Measurements from ENCODE around the gene EPHB3. TPM values are rescaled to one million over a fixed set of nuclear protein-coding genes. Genes with fewer than 3 reads are reported as not detected.

EPHB3 gene
- total RNA-seq, 2 donors from 2014 or later: 29.2 to 32.9 TPM

DNA sequence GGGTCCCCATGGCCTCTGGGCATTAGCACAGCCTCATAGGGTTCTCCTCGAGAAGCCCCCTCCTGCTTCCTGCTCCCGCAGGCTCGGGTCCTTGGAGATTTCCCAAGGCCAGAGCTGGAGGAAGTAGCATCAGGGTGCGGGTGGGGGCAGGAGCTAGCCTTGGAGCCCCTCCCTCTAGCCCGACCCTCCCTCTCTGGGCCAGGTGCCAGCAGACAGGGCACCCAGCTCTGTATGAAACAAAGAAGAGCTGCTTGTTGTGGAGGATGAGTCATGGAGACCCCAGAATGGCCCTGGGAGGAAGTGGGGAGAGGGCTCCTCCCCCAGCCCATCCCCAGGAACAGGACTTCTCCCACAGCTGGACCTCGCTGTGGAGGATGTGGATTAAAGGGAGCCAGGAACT lies 29.2 kb downstream of the EPHB3 start:
- DNase-seq (no peak), ATAC-seq (peak; percentile 13)
- intact Hi-C loops (cut with DNase I, micrococcal nuclease): no loop called here

DNA sequence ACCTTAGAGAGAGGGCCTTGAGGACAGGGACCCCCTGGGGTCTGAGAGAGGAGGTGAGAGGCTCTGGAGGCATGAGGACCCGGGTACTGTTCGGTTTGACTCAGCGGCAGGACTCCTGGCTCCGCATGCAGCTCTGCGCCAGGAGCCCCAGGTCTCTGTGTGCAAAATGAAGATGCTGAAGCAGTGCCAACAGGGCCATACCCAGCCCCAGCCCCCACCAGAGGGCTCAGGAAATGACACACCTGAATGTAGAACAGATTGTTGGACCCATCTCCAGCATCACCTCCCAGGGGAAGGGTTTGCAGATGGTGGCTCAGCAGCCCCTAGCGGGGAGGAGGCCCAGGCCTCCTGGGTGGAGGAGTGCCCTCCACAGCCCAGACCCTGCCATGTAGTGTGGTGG lies 30.2 kb downstream of the EPHB3 start:
- DNase-seq (no peak), ATAC-seq (no peak)
- intact Hi-C loops (cut with DNase I, micrococcal nuclease): no loop called here

DNA sequence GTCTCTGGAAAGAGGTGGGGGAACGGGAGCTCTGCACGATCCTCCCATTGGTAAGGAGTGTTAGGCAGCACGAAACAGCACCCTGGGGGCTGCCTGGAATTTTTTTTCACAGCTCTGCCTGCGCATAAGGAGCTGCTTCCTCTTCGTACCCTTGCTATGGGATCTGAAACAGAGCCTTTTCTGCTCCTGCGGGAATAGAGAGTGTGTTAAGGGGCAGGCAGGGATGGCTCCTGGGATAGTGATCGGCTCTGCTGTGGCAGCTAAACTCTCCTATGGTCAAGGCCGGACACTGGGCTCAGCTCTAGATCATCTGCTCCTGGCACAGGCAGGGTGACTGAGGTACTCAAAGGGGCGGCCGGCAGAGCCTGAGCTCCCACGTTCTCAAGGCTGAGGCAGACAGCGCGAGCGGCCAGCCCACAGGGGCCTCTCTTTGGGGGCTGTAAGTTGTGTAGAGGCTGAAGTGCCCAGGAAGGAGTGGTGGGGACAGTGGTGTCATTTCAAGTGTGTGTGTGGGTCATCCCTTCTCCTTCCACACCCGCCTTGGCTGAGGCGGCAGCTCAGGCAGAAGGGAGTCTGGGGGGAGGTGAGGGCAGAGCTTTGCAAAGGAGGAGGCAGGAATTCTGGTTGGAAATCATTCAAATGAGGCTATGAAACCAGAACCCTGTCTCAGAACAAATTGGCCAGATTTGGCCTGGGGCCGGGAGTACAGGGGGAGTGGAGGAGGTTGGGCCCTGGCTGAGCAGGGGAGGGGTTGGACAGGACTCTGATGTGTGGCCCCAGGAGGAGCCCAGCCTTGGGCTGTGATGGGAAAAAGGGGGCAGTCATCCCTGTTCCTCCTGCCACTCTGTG lies 31.0 kb downstream of the EPHB3 start:
- DNase-seq: no peak
- intact Hi-C loops (cut with DNase I, micrococcal nuclease): no loop called here
- no peak for ATAC-seq

DNA sequence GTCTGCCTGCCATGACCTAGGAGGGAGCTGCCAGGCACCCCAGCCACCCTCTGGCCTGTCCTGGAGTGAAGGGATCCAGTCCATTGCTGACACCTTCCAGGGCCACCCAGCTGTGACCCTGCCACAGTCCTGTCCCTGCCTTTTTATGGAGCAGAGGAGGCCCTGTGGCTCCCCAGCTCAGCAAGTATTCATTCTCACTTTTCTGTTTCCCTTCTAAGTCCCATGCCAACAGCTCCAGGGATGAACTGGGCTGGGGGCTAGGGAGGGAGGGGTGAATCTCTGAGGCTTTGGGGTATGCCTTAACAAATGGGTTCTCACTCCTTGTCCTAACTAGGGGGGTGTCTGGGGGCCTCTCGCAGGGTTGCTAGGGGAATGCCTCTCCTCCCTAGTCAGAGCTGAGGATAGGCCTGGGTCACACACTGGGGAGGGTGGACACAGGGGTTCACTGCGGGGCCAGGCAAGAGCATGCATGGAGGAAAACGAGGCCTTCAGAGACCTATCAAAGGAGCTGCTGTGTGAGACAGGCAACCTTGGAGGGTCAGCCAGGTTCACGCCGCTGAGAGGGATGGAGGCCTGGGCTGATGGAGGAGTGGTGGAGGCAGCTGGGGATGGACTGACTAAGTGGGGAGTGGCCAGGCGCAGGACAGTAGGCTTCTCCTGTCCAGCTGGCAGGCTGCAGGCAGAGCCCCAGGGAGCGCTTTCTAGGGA lies 31.8 kb downstream of the EPHB3 start:
- ATAC-seq: no peak
- no peak for DNase-seq
- intact Hi-C loops (cut with DNase I, micrococcal nuclease): no loop called here

DNA sequence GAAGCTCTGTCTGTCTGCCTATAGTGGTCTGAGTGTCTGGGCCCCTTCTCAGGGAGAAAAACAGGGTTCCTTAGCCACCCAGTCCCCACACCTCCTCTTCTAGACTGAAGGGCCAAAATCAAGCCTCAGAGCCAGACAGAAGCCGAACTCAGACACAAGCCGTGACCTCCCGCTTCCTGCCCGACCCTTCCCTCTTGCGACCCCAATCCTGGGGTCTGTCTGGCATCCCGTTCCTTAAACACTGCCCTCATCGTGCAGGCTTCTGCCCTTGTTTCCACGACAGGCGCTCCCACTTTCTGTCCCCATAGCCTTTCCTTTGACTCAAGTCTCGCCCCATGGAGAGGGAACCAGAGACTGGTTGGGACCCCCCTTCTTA lies 32.3 kb downstream of the EPHB3 start:
- no peak for DNase-seq
- intact Hi-C loops (cut with DNase I, micrococcal nuclease): no loop called here
- no peak for ATAC-seq

DNA sequence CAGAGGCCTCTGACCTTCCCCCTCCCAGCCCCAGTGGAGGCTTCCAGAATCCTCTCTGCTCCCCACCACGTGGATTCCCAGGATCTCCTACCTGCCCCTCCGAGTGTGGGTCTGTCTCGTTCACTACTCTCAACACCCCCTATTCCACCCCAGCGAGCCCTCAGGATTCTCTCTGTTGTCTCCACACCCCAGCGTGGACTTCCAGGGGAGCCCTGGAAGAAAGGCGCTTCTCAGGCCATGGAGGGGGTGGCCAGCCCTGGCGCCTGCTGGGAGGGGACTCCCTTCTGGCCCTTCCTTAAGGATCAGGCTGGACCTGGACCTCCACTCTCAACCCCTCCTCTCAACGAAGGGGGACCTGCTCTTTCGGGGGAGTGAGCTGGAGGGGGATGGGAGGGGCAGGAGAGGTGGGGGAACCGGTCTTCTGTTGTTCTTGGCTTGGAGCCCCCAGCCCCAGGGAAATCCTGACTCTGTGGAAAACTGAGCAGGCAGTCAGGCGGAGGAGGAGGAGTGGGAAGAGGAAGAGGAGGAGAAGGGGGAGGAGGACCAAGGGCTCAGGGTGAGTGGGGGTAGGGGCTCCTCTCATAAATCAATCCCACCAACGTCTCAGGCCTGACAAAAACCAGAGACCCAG lies 32.9 kb downstream of the EPHB3 start:
- DNase-seq (no peak), ATAC-seq (no peak)
- intact Hi-C loops (cut with DNase I, micrococcal nuclease): no loop called here

DNA sequence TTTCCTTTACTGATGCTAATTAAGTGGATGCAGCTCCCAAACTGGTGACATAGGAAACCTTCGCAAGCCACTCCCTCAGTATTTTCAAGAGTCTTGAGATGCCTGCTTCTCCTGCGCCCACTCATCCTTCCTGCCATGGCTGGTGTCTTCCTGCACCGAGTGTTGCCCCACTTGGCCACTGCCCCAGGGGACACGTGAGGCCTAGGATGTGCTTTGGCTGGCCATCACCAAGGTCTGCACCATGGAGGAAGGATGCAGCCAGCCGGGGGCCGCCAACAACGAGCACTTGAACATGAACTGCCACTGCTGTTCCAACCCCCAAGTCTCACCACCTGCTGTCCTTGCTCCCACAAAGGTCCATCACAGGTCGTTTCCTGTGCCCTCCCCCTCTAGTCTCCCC lies 34.1 kb downstream of the EPHB3 start:
- no peak for DNase-seq
- no peak for ATAC-seq
- intact Hi-C loops (cut with DNase I, micrococcal nuclease): no loop called here

DNA sequence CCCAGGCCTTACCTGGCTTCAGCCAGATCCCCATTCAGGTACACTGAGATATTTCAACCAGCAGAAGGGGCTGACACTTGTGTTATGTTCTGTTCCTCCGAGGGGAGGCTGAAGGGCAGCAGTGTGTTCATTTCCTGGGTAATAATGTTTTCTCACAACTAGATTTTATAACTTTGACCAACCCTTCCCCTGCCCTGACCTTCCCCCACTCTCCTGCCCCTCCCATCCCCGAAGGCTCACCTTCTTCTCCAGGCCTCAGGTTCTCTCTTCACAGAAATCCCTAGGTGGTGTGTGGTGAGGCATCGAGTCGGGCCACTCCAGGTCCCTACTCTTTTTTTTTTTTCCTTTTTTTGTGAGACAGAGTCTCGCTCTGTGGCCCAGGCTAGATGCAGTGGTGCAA lies 34.6 kb downstream of the EPHB3 start:
- intact Hi-C loops (cut with DNase I, micrococcal nuclease): no loop called here
- ATAC-seq (peak; percentile 73), DNase-seq (no peak)

DNA sequence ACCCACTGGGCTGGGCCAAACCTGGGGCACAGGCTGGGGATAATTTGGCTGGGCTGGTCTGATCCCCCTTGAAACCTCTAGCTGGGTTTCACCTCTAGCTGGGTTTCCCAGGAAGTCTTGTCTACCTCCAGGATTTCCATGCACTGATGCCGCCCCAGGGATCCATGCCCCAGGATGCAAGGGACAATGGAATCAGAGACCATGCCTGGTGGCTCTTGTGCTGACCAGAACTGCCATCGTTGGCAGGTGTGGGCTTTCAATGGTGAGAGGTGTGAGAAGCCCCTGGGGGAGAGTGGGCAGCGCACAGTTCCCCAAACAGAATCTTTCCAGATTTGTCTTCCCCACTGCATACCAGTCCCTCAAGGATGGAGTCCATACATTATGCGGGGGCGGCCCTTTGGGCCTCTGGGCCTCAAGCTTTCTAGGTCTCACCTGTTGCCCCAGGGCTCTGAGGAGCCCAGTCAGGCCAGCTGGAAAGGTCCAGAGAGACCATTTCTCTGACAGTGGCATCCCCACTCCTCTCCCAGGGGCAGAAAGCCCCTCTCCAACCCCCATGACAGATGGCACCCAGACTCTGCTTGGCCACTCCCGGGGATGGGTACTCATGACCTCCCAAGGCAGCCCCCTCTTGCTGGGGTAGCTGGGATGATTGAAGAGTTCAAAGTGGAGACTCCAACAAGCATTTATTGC lies 35.4 kb downstream of the EPHB3 start:
- DNase-seq: no peak
- intact Hi-C loops (cut with DNase I, micrococcal nuclease): no loop called here
- no peak for ATAC-seq

DNA sequence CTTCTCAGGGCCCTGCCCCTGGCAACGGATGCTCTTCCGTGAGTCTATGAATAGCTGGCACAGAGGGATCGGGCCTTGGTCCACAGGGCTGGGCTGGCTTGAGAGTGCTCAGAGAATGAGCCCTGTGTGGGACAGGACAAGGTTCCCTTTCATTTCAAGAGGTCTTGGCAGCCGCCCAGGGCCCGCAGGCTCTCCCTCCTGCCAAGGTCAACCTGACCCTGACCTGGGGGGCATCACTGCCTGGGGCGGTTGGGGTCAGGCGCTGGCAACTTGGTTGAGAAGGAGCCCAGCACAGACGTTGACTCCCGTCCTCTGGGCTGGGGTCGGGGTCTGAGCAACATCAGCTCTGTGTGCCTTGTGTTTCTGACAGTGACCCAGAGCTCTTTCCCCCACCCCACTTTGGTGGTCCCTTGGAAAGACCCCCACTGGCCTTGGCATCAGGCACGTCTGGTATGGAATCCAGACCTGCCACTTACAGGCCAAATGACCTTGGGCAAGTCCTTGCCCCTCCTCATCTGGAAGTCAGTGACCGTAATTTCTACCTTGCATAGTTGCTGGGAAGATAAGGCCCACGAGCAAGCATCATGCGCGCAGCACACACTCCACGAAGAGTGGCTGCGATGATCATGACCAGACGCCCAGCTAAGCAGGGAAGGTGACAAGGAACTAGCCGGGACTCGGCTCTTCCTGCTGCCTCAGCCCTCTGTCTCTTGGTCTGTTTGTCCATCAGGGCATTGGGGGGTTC lies 36.4 kb downstream of the EPHB3 start:
- no peak for ATAC-seq
- intact Hi-C loops (cut with DNase I, micrococcal nuclease): no loop called here
- DNase-seq: no peak

DNA sequence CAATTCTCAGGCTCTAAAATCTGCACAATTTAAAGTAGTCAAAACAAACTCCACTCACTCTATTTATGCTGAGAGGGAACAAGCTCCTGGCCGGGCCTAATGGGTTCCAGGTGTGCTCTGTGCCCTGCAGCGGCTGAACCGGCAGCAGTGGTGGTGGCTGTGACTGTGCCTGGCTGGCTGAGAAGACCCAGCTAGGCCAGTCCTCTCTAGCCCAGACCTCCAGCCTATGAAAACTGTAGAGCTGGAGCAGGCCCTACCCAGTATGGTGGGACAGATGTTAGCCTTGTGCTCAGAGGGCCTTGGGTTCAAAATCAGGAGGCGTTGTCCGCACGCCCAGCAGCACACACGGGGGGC lies 37.0 kb downstream of the EPHB3 start:
- DNase-seq (no peak), ATAC-seq (no peak)
- intact Hi-C loops (cut with DNase I, micrococcal nuclease): no loop called here

DNA sequence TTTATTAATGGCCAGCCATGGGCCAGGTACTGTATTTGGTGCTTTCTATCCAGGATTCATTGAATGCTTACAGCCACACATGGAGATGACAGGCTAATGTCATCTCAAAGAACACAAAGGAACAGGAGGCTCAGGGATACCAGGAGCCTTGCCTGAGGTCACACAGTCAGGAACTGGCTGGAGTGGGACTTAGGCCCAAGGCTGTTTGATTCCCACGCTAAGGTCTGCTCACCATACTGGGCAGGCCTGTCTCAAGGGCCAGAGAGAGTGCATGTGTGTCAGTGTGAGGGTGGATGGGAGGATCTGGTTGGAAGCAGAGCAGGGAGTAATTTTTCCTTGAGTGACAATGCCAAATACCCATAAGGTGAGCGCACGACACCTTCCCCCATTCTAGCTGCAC lies 37.6 kb downstream of the EPHB3 start:
- intact Hi-C loops (cut with DNase I, micrococcal nuclease): no loop called here
- ATAC-seq (no peak), DNase-seq (no peak)

DNA sequence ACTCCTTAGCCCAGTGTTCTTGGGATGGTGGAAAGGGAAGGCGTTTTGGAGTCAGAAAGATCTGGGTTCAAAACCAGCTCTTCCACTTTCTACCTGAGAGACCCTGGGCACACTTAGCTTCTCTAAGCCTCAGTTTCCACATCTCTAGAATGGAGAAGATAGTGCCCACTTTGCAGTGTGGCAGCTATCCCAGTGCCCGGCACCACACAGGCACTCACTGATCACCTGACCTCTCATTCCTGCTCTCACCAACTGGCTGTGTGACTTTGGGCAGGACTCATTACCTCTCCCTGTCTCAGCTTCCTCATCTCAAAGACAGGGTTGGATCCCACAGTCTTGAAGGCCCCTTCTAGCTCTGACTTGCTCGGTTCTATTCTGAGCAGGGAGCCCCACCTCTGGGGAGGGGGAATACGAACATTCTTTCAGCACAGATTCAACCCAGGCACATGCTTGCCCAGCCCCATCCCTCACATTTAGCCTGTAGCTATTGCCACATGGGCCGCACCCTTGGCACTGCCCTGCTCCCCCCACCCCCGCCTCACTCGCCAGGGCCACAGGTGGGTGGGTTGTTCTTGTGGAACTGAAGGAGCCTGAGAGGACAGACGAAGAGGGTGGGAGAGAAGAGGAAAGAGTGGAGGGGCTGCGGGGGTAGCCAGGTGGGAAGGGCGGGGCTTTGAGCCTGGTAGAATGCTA lies 39.2 kb downstream of the EPHB3 start:
- peak; percentile 31 for ATAC-seq
- intact Hi-C loops (cut with DNase I, micrococcal nuclease): no loop called here

DNA sequence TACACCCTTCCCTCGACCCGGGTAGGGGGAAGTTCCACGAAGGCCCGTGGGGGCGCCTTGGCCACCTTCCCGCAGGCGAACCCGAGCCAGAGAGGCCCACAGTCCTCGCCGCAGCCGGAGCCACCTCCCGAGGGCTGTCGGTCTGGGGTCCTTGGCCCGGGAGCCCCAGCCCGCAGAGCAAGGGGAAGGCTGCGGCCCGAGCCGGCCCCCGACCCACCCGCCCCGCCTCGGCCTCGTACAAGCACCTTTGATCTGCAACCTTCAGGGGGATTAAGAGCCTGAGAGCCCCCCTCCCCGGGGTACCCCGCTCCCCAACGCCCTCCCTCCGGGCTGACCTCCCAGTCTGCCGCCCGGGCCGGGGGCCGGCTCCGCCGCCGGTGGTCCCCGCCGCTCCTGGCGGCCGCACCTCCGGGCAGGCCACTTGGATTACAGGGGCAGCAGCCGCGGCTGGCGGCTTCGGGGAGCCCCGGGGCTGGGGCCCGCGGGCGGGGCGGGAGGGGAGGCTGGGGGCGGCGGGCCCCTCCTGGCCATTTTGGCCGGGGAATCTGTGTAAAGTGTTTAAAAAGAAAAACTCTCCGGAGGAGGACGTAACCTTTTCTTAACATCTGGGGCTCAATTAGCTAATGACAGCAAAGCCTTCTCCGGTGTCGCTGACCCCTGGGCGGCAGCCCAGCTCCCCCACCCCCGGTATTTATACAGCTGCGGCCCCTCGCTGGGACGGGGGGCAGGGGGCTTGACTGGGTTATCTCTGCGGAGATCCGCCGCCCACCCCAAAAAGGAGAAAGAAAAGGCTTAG lies 40.2 kb downstream of the EPHB3 start:
- no peak for ATAC-seq
- DNase-seq: no peak
- intact Hi-C loops (cut with DNase I, micrococcal nuclease): no loop called here

More for the DNA sequence above, 39.2 kb downstream of the EPHB3 start:
- no peak for DNase-seq

DNA sequence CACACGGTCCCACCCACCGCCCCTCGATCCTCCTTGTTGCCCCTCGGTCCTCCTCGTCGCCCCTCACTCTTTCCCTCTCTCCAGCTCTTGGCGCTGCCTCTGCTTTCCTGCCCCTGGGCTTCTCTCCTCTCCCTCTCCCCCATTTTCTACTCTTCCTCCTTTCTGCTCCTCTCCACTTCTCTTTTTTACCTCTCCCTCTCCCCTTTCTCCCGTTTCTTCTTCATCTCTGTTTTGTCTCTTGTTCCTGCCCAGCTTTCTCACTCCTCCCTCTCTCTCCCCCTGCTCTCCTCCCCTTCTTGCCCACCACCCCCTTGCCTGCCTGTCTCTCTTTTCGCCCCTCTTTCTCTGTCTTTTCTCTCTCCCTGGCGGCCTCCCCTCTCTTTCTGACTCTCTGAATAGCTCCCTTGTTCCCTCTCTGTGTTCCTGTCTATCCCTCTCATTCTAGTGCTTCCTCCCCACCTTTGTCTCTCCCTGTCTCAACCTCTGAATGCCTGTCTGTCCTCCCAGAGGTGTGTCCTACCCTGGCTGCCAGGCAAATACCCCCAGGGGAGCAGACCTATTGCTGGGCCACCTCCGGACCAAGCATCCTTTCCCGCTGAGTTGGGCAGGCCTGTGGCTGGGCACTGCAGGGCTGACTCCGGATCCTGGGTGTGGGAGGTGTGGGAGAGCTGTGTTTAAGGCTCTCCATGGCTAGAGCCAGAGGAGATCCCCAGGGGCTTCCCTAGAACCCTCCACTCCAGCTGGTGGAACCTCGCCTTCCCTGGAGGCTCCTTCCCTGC lies 41.0 kb downstream of the EPHB3 start:
- DNase-seq (no peak), ATAC-seq (peak; percentile 17)
- intact Hi-C loops (cut with DNase I, micrococcal nuclease): no loop called here

DNA sequence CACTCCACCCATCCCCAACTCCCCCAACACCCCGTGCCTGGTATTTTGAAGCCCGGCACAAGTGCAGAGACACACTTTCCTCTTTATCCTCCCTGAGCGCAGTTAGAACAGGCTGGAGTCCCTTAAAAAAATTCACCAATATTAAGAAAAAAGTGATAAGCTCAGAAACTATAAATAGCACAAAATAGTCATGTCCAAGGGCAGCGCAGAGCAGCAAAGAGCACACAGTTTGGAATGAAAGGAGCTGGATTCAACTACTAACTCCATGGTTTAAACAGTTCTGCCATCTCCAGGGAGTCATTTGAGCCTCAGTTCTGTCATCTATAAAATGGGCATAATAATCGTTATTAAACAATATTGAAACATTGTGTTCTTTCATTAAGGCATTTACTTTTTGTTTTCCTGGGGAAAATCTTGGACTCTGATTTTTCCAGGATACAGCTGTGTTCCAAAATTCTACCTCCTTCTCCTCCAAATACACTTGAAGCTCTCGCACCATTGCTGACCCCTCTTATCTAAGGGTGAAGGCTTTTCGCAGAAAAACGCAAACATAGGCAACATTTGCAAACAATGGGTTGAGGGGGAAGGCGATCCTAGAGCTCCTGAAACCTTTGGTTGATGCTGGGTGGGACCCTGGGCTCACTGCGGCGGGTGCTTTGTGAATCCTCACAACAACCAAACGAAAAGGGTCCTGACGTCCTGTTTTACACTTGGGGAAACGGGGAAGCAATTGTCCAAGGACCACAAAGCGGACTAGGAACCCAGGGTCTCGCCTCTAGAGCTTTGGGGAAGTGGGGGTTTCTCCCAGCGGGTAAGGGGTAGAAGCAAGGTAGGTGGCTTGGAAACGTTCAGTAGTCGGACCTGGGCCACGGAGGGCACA lies 41.8 kb downstream of the EPHB3 start:
- ATAC-seq: no peak
- DNase-seq: no peak

More for the DNA sequence above, 41.8 kb downstream of the EPHB3 start:
- intact Hi-C loops (cut with DNase I, micrococcal nuclease): no loop called here
